ENCODE results near the gene KRTAP2-2. TPM values are rescaled to one million over a fixed set of nuclear protein-coding genes. Genes with fewer than 3 reads are reported as not detected.
"Not testable (repeated sequence)": the region's sequence is repeated elsewhere in the genome, so short reads cannot be mapped to it uniquely, and the experiment has no call there.

The KRTAP2-2 gene
- total RNA-seq, 1 experiment from 2014 or later = not detected

DNA sequence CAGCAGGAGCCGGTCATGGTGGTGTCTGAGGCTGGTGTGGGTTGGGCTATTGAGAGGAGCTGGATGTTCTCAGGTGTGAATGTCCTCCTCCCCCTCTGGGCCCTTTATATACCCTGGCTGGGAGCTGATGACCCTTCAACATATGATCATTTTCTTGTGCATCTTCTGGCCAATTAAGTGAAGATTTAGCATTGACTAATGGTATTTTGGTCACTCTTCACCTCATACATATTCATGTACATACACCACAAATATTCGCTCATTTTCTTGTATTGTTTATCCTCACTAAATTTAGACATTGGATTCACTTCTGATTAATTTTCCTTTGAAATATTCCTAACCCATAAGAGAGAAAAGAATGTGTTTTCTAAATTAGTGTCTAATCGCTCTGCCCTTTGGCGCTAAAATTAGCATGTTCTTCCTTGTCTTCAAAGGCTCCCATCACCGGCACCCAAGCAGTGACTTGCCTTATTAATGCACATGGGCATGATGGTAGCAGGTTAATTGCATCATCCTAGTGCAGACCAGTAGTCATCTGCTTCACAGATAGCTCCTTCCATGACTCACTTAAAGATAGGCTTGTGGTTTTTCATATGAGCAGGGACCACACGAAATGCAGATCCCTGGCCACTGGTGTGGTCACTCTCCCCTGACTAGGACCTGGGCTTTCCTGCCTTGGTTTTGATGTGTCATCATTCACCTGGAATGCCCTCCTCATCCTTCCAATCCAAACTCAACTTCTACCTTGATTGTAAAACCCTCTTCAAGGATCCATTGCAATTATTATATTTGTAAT, 11.0 kb upstream of the KRTAP2-2 start, which contains the start of gene KRTAP2-4:
Gene KRTAP2-4, minus strand, starts transcription at position 51 of the 796 bp plus-strand sequence. Its CDS starts 34 bp downstream, at position 17.
- Histone ChIP-seq H3K27ac (peak within 1 kb of the TSS; percentile 42), H4K20me1 (ENCODE audit: insufficient read depth) (no peaks in the 10 kb centered on the region), H3K27me3 (ENCODE audit: insufficient read depth, low read depth) (no peaks in the 10 kb centered on the region), H3K4me3 (no peak within 1 kb of the TSS), H3K4me2 (peak within 1 kb of the TSS; percentile 4; the same call in 1 of the 2 replicates), H3K36me3 (ENCODE audit: low read depth) (no peaks in the 10 kb centered on the region), H2AFZ (no peak within 1 kb of the TSS), H3F3A (ENCODE audit: insufficient read depth, low read depth) (peaks cover 5% of the 10 kb centered on the region), H3K79me2 (ENCODE audit: low read depth) (no peaks in the 10 kb centered on the region), H3K9me2 (ENCODE audit: insufficient read depth) (no peaks in the 10 kb centered on the region), H3K4me1 (replicated peaks; ENCODE audit: insufficient read depth) (peaks cover 32% of the 10 kb centered on the region), H3K9me3 (ENCODE audit: insufficient read depth, low read depth) (no peaks in the 10 kb centered on the region)
- intact Hi-C loops (cut with micrococcal nuclease; ENCODE audit: unreplicated experiment) = loop anchor here (10.0 kb wide), 1 partner anchor 479 kb away; no protein-coding TSS in a partner anchor
- ChIA-PET CTCF (no interaction called here), POLR2A (ENCODE audit: unreplicated experiment) (no interaction called here)
- TF ChIP-seq EZH2 (IDR thresholded peaks at IDR 0.05; ENCODE audit: low read depth) = no peak
- TF ChIP-seq, protein P1, sequence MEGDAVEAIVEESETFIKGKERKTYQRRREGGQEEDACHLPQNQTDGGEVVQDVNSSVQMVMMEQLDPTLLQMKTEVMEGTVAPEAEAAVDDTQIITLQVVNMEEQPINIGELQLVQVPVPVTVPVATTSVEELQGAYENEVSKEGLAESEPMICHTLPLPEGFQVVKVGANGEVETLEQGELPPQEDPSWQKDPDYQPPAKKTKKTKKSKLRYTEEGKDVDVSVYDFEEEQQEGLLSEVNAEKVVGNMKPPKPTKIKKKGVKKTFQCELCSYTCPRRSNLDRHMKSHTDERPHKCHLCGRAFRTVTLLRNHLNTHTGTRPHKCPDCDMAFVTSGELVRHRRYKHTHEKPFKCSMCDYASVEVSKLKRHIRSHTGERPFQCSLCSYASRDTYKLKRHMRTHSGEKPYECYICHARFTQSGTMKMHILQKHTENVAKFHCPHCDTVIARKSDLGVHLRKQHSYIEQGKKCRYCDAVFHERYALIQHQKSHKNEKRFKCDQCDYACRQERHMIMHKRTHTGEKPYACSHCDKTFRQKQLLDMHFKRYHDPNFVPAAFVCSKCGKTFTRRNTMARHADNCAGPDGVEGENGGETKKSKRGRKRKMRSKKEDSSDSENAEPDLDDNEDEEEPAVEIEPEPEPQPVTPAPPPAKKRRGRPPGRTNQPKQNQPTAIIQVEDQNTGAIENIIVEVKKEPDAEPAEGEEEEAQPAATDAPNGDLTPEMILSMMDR (conservative IDR thresholded peaks at IDR 0.05) = no peak
- no TSS peak for BruUV-seq (replicated peaks)
- peak in 1 of 2 experiments; percentile 63 for DNase-seq

DNA sequence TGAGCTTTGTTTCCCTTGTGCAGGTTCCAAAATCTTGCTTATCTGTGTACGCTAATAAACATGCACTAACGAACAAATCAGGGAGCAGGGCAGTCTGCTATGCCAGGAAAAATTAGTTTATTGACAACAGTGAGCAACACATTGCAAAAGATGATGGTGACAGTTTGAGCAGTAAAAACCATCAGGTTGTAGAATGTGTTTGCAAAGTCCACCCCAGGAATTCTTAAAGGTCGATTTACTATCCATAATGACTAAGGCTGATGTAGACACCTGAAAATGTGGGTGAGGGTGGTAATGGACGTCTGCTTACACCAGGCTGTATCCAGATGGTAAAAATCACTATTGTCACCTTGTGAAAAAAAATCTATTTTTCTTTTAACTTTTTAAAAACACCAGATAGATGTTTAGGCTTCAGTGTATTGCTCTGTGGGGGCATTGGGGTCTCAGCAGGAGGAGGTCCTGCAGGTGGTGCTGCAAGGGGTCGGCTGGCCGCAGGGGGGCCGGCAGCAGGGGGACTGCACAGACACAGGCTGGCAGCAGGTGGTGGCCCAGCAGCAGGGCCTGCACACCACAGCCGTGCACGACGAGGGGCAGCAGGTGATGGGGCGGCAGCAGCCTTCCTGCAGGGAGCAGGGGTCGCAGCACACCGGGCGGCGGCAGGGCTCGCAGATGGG, 10.1 kb upstream of the KRTAP2-2 start:
- intact Hi-C loops (cut with micrococcal nuclease; ENCODE audit: unreplicated experiment) = loop anchor here (10.0 kb wide), 1 partner anchor 480 kb away; no protein-coding TSS in a partner anchor
- H3K27me3 ChIP-seq (ENCODE audit: insufficient read depth, low read depth); H3K4me2 ChIP-seq; H3K79me2 ChIP-seq (ENCODE audit: low read depth); BruUV-seq (replicated peaks); H3K36me3 ChIP-seq (ENCODE audit: low read depth); H3K9me2 ChIP-seq (ENCODE audit: insufficient read depth); H3K9me3 ChIP-seq (ENCODE audit: insufficient read depth, low read depth); H3K4me3 ChIP-seq; H3K27ac ChIP-seq; H2AFZ ChIP-seq; CTCF ChIA-PET; H4K20me1 ChIP-seq (ENCODE audit: insufficient read depth): not testable (repeated sequence)
- H3F3A ChIP-seq (ENCODE audit: insufficient read depth, low read depth) = peaks cover 13% of the 10 kb centered on the region
- H3K4me1 ChIP-seq (replicated peaks; ENCODE audit: insufficient read depth) = peaks cover 40% of the 10 kb centered on the region
- POLR2A ChIA-PET (ENCODE audit: unreplicated experiment) = interaction anchor here (0.6 kb wide), 1 partner anchor 500 kb away, joined by 3 read pairs; no protein-coding TSS in a partner anchor
- DNase-seq = peak in 1 of 2 experiments; percentile 34

DNA sequence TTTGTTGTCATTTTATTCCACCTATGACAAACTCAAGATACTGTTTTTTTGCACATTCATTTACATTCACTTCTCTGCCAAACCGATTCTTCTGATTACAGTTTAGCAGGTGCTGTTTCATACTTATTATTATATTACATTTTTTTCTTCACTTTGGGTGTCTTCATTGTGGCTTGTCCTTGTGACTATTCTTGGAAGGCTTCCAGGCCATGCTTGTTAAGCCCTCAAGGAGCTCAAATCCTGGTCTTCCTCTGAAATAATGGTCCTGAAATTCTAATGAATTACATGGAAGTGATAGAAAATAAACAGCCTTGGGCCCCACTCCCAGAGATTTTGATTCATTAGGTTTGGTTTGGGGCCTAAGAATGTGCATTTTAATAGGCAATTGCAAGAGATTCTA, 9.3 kb upstream of the KRTAP2-2 start:
- POLR2A ChIA-PET (ENCODE audit: unreplicated experiment) = no interaction called here
- no TSS peak for BruUV-seq (replicated peaks)
- intact Hi-C loops (cut with micrococcal nuclease; ENCODE audit: unreplicated experiment) = loop anchor here (5.0 to 10.0 kb wide), 2 partner anchors 258 to 480 kb away; no protein-coding TSS in a partner anchor

More for the DNA sequence above, 9.3 kb upstream of the KRTAP2-2 start:
- H4K20me1 ChIP-seq (ENCODE audit: insufficient read depth) = no peaks in the 10 kb centered on the region
- H3F3A ChIP-seq (ENCODE audit: insufficient read depth, low read depth) = peaks cover 19% of the 10 kb centered on the region
- no peak overlapping the region for H3K27ac ChIP-seq
- H3K36me3 ChIP-seq (ENCODE audit: low read depth) = no peaks in the 10 kb centered on the region
- no peak overlapping the region for H3K4me2 ChIP-seq
- no peaks in the 10 kb centered on the region for H3K9me2 ChIP-seq (ENCODE audit: insufficient read depth)
- no peak for DNase-seq
- peaks cover 46% of the 10 kb centered on the region for H3K4me1 ChIP-seq (replicated peaks; ENCODE audit: insufficient read depth)
- H3K9me3 ChIP-seq (ENCODE audit: insufficient read depth, low read depth) = no peaks in the 10 kb centered on the region
- TF ChIP-seq, protein P1 (conservative IDR thresholded peaks at IDR 0.05) = no peak
- no peak for TF ChIP-seq EZH2 (IDR thresholded peaks at IDR 0.05; ENCODE audit: low read depth)
- H3K27me3 ChIP-seq (ENCODE audit: insufficient read depth, low read depth) = no peaks in the 10 kb centered on the region
- CTCF ChIA-PET = interaction anchor here (0.7 kb wide), 1 partner anchor 43 kb away, joined by 3 read pairs; no protein-coding TSS in a partner anchor
- H3K79me2 ChIP-seq (ENCODE audit: low read depth) = no peaks in the 10 kb centered on the region
- H3K4me3 ChIP-seq = no peak overlapping the region
- no peak overlapping the region for H2AFZ ChIP-seq
